ENCODE measurements around the gene TSHZ2.

- TF ChIP-seq ZNF644 (tag; IDR thresholded peaks at IDR 0.05; ENCODE audit: low read depth) (no peak), TBL1XR1 (IDR thresholded peaks at IDR 0.05; ENCODE audit: low read length in 2 of 2) (no peak), RBFOX2 (IDR thresholded peaks at IDR 0.05; ENCODE audit: low read depth, low read length) (no peak), ZNF274 (IDR thresholded peaks at IDR 0.05; ENCODE audit: borderline replicate concordance, low read depth, low read length) (no peak)
These were observed 222.4 kb downstream of the TSHZ2 start for GRCh38 chr20:53194306-53195290.
